Fibroblast of lung (primary cell): ENCODE data around the gene SCAPER. TPM values are rescaled to one million over a fixed set of nuclear protein-coding genes. Genes with fewer than 3 reads are reported as not detected.

Source experiments
- DNase-seq, 2 donors: peaks; one replicate each; pipeline versions ENCODE4 v3.0.0 to v3.0.0-alpha.2; 2010; ENCODE audit warnings: low read depth in 2 of 2
- H2AFZ ChIP-seq: 2 replicates; pipeline ENCODE4 v1.5.1; 2012; ENCODE audit warnings: low read length, control low read depth, inconsistent platforms
- H3K27ac ChIP-seq: 2 replicates; pipeline ENCODE4 v1.5.1; 2011; ENCODE audit warnings: low read length, control low read depth; ENCODE audit not compliant: insufficient read depth
- H3K27me3 ChIP-seq: 2 replicates; pipeline ENCODE4 v1.5.1; 2011; ENCODE audit warnings: mild to moderate bottlenecking, low read length; ENCODE audit not compliant: control insufficient read depth, insufficient read depth
- H3K36me3 ChIP-seq: 2 replicates; pipeline ENCODE4 v1.5.1; 2011; ENCODE audit warnings: low read length; ENCODE audit not compliant: control insufficient read depth, insufficient read depth
- H3K4me1 ChIP-seq: 2 replicates; pipeline ENCODE4 v1.5.1; 2011; ENCODE audit warnings: low read length; ENCODE audit not compliant: control insufficient read depth, insufficient read depth; ENCODE audit errors: extremely low read depth
- H3K4me2 ChIP-seq: 2 replicates; pipeline ENCODE4 v1.5.1; 2011; ENCODE audit warnings: low read length, control low read depth; ENCODE audit not compliant: insufficient read depth; ENCODE audit errors: extremely low read depth
- H3K4me3 ChIP-seq, 4 experiments: fragments of 200-600 bp in 1 of 4; sonication (generic) in 1 of 4; replicated peaks in 1 of 4; 2 replicates each; pipeline ENCODE4 v1.5.1; 2011 to 2016; ENCODE audit warnings: low read length in 4 of 4, low read depth in 3 of 4, mild to moderate bottlenecking in 3 of 4, control low read depth in 2 of 4, inconsistent platforms in 1 of 4, mixed read lengths in 1 of 4; ENCODE audit not compliant: insufficient read depth in 1 of 4; ENCODE audit errors: control extremely low read depth in 1 of 4
- H3K79me2 ChIP-seq: 2 replicates; pipeline ENCODE4 v1.5.1; 2012; ENCODE audit warnings: mild to moderate bottlenecking, low read length, inconsistent platforms; ENCODE audit not compliant: control insufficient read depth, insufficient read depth
- H3K9ac ChIP-seq: 2 replicates; pipeline ENCODE4 v1.5.1; 2011; ENCODE audit warnings: mild to moderate bottlenecking, low read length, control low read depth; ENCODE audit not compliant: insufficient read depth
- H3K9me3 ChIP-seq: 2 replicates; pipeline ENCODE4 v1.5.1; 2012; ENCODE audit warnings: low read depth, low read length; ENCODE audit not compliant: control insufficient read depth, insufficient read depth
- H4K20me1 ChIP-seq: 2 replicates; pipeline ENCODE4 v1.5.1; 2011; ENCODE audit warnings: low read length; ENCODE audit not compliant: control insufficient read depth, insufficient read depth; ENCODE audit errors: extremely low read depth
- CTCF ChIP-seq, 2 donors: IDR thresholded peaks in 1 of 2; conservative IDR thresholded peaks in 1 of 2; 1 replicate in 1 of 2; 2 replicates in 1 of 2; pipeline ENCODE4 v1.5.1; 2011 to 2012; ENCODE audit warnings: low read length in 2 of 2, control low read depth in 1 of 2, inconsistent platforms in 1 of 2, low read depth in 1 of 2, mild to moderate bottlenecking in 1 of 2
- EZH2 ChIP-seq: IDR thresholded peaks from 2 replicates; pipeline ENCODE4 v1.5.1; 2012; ENCODE audit warnings: low read length, control low read depth, mild to moderate bottlenecking; ENCODE audit errors: missing control alignments
- polyA plus RNA-seq, 2 donors: library from polyadenylated mRNA; depleted of rRNA in 1 of 2; stranded (reverse) in 1 of 2; unstranded in 1 of 2; fragments of >200 nt; gene quantifications; 2 replicates each; pipeline ENCODE4 v1.2.1, GENCODE V29; 2011 to 2012; ENCODE audit warnings: missing spikeins in 1 of 2
- total RNA-seq: library from RNA; depleted of rRNA; stranded (reverse); fragments of >200 nt; gene quantifications from 2 replicates; pipeline ENCODE4 v1.2.1, GENCODE V29; 2014

SCAPER gene
- total and polyA plus RNA-seq, 2 donors (not counting 1 experiment from before 2014, with no cell fraction given) = 2.3 to 9.1 TPM

GRCh38 chr15:76840830-76841460, 64.2 kb downstream of the SCAPER start:
- no peaks in the 10 kb centered on the region for H4K20me1 ChIP-seq
- no peaks in the 10 kb centered on the region for H3K36me3 ChIP-seq
- H3K79me2 ChIP-seq = no peaks in the 10 kb centered on the region
- no peaks in the 10 kb centered on the region for H3K4me1 ChIP-seq
- TF ChIP-seq EZH2 (no peak), CTCF (conservative IDR thresholded peaks at IDR 0.05 in 1 of 2, IDR thresholded peaks at IDR 0.05 in 1 of 2; ENCODE audit: low read depth in 1 of 2, low read length in 2 of 2) (peak; percentile 47 to 69)
- H2AFZ ChIP-seq = no peak overlapping the region
- no peak overlapping the region for H3K4me3 ChIP-seq
- H3K27ac ChIP-seq = no peak overlapping the region
- no peak overlapping the region for H3K4me2 ChIP-seq
- DNase-seq = peak; percentile 32 to 67
- no peak overlapping the region for H3K9ac ChIP-seq
- no peaks in the 10 kb centered on the region for H3K27me3 ChIP-seq
- H3K9me3 ChIP-seq = no peaks in the 10 kb centered on the region

- Histone ChIP-seq H3K36me3 (no peaks in the 10 kb centered on the region), H3K4me1 (no peaks in the 10 kb centered on the region), H3K4me3 (no peak overlapping the region), H3K79me2 (no peaks in the 10 kb centered on the region), H3K27me3 (no peaks in the 10 kb centered on the region), H3K27ac (no peak overlapping the region), H3K4me2 (no peak overlapping the region), H2AFZ (no peak overlapping the region), H3K9ac (no peak overlapping the region), H3K9me3 (no peaks in the 10 kb centered on the region), H4K20me1 (no peaks in the 10 kb centered on the region)
- DNase-seq = no peak
- TF ChIP-seq EZH2 = no peak
- TF ChIP-seq CTCF (conservative IDR thresholded peaks at IDR 0.05 in 1 of 2, IDR thresholded peaks at IDR 0.05 in 1 of 2; ENCODE audit: low read depth in 1 of 2, low read length in 2 of 2) = no peak
These were observed 66.0 kb downstream of the SCAPER start for GRCh38 chr15:76839173-76839572.

- Histone ChIP-seq H3K4me1 (no peaks in the 10 kb centered on the region), H3K36me3 (no peaks in the 10 kb centered on the region), H3K9me3 (no peaks in the 10 kb centered on the region), H3K27me3 (no peaks in the 10 kb centered on the region), H3K4me3 (no peak overlapping the region), H2AFZ (no peak overlapping the region), H3K27ac (no peak overlapping the region), H4K20me1 (no peaks in the 10 kb centered on the region), H3K79me2 (no peaks in the 10 kb centered on the region), H3K9ac (no peak overlapping the region), H3K4me2 (no peak overlapping the region)
- TF ChIP-seq CTCF (conservative IDR thresholded peaks at IDR 0.05 in 1 of 2, IDR thresholded peaks at IDR 0.05 in 1 of 2; ENCODE audit: low read depth in 1 of 2, low read length in 2 of 2) (no peak), EZH2 (no peak)
- DNase-seq = peak in 1 of 2 donors; percentile 17
These were observed 67.7 kb downstream of the SCAPER start for GRCh38 chr15:76837474-76837873.
